Osteocyte (in vitro differentiated cells): ENCODE measurements around the gene SLAMF6. TPM values are rescaled to one million over a fixed set of nuclear protein-coding genes. Genes with fewer than 3 reads are reported as not detected.

Source experiments
- DNase-seq: peaks from one replicate; pipeline ENCODE4 v3.0.0; 2021; ENCODE audit warnings: mixed read lengths; ENCODE audit not compliant: unreplicated experiment; ENCODE audit errors: extremely low spot score
- H3K27ac Mint-ChIP-seq: one replicate; pipeline ENCODE4 v1.8.0; 2021; ENCODE audit warnings: mild to moderate bottlenecking, mixed read lengths; ENCODE audit not compliant: unreplicated experiment
- H3K27me3 Mint-ChIP-seq: one replicate; pipeline ENCODE4 v1.8.0; 2021; ENCODE audit warnings: mixed read lengths; ENCODE audit not compliant: unreplicated experiment
- H3K36me3 Mint-ChIP-seq: one replicate; pipeline ENCODE4 v1.8.0; 2021; ENCODE audit warnings: mixed read lengths; ENCODE audit not compliant: unreplicated experiment
- H3K4me1 Mint-ChIP-seq: one replicate; pipeline ENCODE4 v1.8.0; 2021; ENCODE audit warnings: mixed read lengths; ENCODE audit not compliant: unreplicated experiment
- H3K4me3 Mint-ChIP-seq: one replicate; pipeline ENCODE4 v1.8.0; 2021; ENCODE audit warnings: mild to moderate bottlenecking, moderate library complexity, mixed read lengths; ENCODE audit not compliant: unreplicated experiment
- H3K9me3 Mint-ChIP-seq: one replicate; pipeline ENCODE4 v1.8.0; 2021; ENCODE audit warnings: mixed read lengths; ENCODE audit not compliant: unreplicated experiment
- total RNA-seq: library from RNA; stranded (reverse); gene quantifications from 2 replicates; pipeline ENCODE4 v1.2.1, GENCODE V29; 2021
- TF ChIP-seq, protein P1 (sequence below): fragments of 200-600 bp; sonication (generic); IDR thresholded peaks from 2 replicates; pipeline ENCODE4 v1.5.0; 2021; ENCODE audit warnings: antibody characterized with exemption, mild to moderate bottlenecking, moderate library complexity

The SLAMF6 gene
- total RNA-seq, 1 donor from 2014 or later, result not detected

DNA sequence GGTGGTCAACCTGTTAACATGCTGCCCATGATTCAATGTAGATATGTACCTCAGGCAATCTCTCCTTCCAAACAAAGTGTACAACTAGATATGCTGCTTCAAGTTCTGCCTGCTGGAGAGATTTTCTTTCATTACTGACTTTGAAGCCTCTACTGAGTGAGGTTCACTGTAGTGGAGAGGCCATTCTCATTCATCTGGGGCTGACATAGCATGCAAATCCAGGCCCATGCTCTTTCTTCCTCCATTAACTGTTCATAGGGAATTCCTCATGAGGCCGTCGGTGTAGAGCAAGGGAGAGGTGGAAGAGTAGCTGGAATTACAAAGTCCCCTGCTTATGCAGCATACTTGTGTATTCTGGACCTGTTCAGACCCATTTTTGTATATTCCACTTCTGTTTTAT is 84.1 kb downstream of the SLAMF6 start:
- Mint-ChIP-seq H3K4me1 (no peaks in the 10 kb centered on the region), H3K9me3 (no peaks in the 10 kb centered on the region), H3K27ac (no peak overlapping the region), H3K27me3 (peaks cover 57% of the 10 kb centered on the region), H3K36me3 (no peaks in the 10 kb centered on the region), H3K4me3 (no peak overlapping the region)
- TF ChIP-seq, protein P1, sequence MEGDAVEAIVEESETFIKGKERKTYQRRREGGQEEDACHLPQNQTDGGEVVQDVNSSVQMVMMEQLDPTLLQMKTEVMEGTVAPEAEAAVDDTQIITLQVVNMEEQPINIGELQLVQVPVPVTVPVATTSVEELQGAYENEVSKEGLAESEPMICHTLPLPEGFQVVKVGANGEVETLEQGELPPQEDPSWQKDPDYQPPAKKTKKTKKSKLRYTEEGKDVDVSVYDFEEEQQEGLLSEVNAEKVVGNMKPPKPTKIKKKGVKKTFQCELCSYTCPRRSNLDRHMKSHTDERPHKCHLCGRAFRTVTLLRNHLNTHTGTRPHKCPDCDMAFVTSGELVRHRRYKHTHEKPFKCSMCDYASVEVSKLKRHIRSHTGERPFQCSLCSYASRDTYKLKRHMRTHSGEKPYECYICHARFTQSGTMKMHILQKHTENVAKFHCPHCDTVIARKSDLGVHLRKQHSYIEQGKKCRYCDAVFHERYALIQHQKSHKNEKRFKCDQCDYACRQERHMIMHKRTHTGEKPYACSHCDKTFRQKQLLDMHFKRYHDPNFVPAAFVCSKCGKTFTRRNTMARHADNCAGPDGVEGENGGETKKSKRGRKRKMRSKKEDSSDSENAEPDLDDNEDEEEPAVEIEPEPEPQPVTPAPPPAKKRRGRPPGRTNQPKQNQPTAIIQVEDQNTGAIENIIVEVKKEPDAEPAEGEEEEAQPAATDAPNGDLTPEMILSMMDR, result no peak
- no peak for DNase-seq

DNA sequence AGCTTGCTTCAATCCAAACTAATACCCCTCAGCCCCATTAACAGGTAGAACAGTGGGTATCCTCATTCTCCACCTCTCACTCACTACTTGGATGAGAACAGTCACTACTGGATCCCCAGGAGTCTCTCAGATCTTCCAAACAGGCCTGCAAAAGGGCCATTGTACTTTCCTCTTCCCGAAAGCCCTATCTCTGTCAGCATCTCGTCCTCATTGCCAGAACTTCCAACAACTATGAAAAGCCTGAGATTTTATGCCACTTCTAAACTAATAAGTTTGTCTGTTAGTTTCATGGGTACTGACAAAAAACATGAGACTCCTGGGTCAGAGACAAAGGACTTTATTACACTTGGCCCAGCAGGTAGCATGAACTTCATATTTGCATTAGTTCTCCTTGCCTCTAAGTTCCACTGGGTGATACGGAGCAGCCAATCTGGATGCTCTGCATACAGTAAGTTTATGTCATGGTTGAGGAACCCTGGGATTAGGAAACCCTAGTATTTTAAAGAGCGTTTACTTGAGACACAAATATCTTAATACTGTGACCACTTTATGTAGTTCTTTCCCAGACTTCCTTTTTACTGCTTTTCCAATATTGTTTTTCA is 84.6 kb downstream of the SLAMF6 start:
- no peaks in the 10 kb centered on the region for H3K4me1 Mint-ChIP-seq
- H3K36me3 Mint-ChIP-seq, result no peaks in the 10 kb centered on the region
- peaks cover 56% of the 10 kb centered on the region for H3K27me3 Mint-ChIP-seq
- DNase-seq, result no peak
- H3K4me3 Mint-ChIP-seq, result no peak overlapping the region
- no peaks in the 10 kb centered on the region for H3K9me3 Mint-ChIP-seq
- no peak overlapping the region for H3K27ac Mint-ChIP-seq
- TF ChIP-seq, protein P1, result no peak

DNA sequence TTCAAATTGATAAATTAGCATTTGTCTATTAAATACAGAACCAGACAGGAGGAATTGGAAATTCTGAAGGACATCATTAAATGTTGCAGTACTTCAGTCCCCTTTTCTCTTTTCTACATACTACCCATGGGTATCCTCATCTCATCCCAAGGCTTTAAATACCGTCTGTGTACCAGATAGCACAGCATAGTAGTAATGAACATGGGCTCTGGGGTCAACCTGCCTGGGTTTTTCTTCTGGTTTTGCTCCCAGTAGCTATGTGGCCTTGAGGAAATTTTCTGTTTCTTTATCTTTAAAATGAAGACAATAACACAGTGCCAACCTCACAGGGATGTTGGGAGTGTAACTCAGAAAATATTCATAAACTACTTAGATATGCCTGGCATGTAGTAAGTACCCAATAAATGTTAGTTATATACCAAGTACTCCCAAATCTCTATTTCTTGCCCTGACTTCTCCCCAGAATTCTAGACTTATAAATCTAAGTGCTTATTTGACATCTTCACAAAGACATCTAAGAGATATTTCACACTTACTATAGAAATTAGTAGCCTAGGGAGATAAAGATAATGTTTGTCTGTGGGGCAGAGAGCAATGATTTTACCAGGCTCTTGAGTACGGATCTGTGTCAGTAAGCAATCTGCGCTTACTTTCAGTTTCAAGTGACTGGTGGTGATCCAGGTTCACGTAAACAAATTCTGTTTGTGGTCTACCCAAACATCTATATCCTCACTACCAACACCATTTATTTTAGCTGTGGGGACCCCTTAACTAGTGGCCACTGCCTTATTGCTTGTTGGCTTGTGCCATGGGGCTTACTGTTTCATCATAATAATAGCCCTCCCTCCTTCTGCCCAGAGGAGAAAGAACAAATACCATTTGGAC is 85.4 kb downstream of the SLAMF6 start:
- no peaks in the 10 kb centered on the region for H3K36me3 Mint-ChIP-seq
- no peak for DNase-seq
- H3K27me3 Mint-ChIP-seq, result peaks cover 58% of the 10 kb centered on the region
- no peaks in the 10 kb centered on the region for H3K4me1 Mint-ChIP-seq
- no peak overlapping the region for H3K27ac Mint-ChIP-seq
- no peaks in the 10 kb centered on the region for H3K9me3 Mint-ChIP-seq
- TF ChIP-seq, protein P1, result no peak
- no peak overlapping the region for H3K4me3 Mint-ChIP-seq

DNA sequence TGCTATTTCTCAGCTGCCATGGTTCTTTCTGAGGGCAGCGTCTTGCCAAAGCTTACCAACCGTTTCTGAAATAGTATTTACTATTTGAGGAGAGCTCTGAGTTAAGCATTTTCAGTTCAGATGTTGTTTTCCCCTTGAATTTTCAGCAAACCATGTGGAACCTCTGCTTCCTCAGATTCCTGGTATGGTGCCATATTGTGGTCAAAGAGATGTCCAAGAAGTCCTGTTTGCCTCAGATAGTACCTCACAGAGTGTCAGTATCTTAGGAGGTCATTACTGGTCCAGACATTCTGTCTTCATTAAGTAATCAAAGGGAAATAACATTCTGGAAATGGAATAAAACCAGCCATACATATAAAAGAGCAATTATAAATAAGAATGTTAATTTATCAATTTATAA is 86.1 kb downstream of the SLAMF6 start:
- no peaks in the 10 kb centered on the region for H3K4me1 Mint-ChIP-seq
- no peaks in the 10 kb centered on the region for H3K36me3 Mint-ChIP-seq
- TF ChIP-seq, protein P1, result no peak
- H3K27me3 Mint-ChIP-seq, result peaks cover 57% of the 10 kb centered on the region
- H3K27ac Mint-ChIP-seq, result no peak overlapping the region
- H3K4me3 Mint-ChIP-seq, result no peak overlapping the region
- no peaks in the 10 kb centered on the region for H3K9me3 Mint-ChIP-seq
- DNase-seq, result no peak

Other genes starting within 250 kb of the SLAMF6 start
- 56.8 and 60.8 TPM in 2 replicates for gene PEX19, start 238.1 kb downstream of the SLAMF6 start, total RNA-seq
- 236 and 241 TPM in 2 replicates for gene COPA, start 180.0 kb downstream of the SLAMF6 start, total RNA-seq
- 126 and 132 TPM in 2 replicates for gene NCSTN, start 179.9 kb downstream of the SLAMF6 start, total RNA-seq
- 0.16 and 0.31 TPM in 2 replicates for gene NHLH1, start 156.2 kb downstream of the SLAMF6 start, total RNA-seq
- gene VANGL2, start 122.7 kb downstream of the SLAMF6 start, total RNA-seq, result 16.4 and 17.7 TPM in 2 replicates
- not detected in 2 replicates for gene CD84, start 56.2 kb upstream of the SLAMF6 start, total RNA-seq
- gene SLAMF1, start 123.8 kb upstream of the SLAMF6 start, total RNA-seq, result not detected in 2 replicates
- not detected in 2 replicates for gene CD48, start 188.6 kb upstream of the SLAMF6 start, total RNA-seq
- not detected in 2 replicates for gene SLAMF7, start 216.0 kb upstream of the SLAMF6 start, total RNA-seq